ENCODE results near the gene ZMAT2. TPM values are rescaled to one million over a fixed set of nuclear protein-coding genes. Genes with fewer than 3 reads are reported as not detected.

The ZMAT2 gene
- total RNA-seq, 1 experiment from 2014 or later, result 75.9 TPM

GRCh38 chr5:140725799-140726471, 25.7 kb downstream of the ZMAT2 start:
- Mint-ChIP-seq H3K9me3 (ENCODE audit: low read depth, unreplicated experiment) (peaks cover 2% of the 10 kb centered on the region), H3K4me1 (ENCODE audit: low read depth, unreplicated experiment) (peaks cover 16% of the 10 kb centered on the region), H3K27ac (ENCODE audit: unreplicated experiment) (peak overlapping the region; percentile 99), H3K27me3 (ENCODE audit: unreplicated experiment) (no peaks in the 10 kb centered on the region), H3K36me3 (ENCODE audit: insufficient read depth, unreplicated experiment) (peaks cover 16% of the 10 kb centered on the region), H3K4me3 (ENCODE audit: low read depth, unreplicated experiment) (peak overlapping the region; percentile 68)
- intact Hi-C loops (cut with micrococcal nuclease; ENCODE audit: unreplicated experiment), result loop anchor here (1.0 to 10.0 kb wide), 2 partner anchors 151 to 315 kb away; no protein-coding TSS in a partner anchor
- CTCF ChIA-PET, result interaction anchor here (0.6 to 1.1 kb wide), 4 partner anchors 22 to 838 kb away, joined by 3 read pairs; partner anchors contain the start of genes IK, NDUFA2 and PCDHA1
- peak; percentile 89 for DNase-seq
- no TSS peak for BruUV-seq (replicated peaks)
- no peak for TF ChIP-seq CTCF (IDR thresholded peaks at IDR 0.05; ENCODE audit: unreplicated experiment)

GRCh38 chr5:140733098-140733497, 32.9 kb downstream of the ZMAT2 start:
- TF ChIP-seq CTCF (IDR thresholded peaks at IDR 0.05; ENCODE audit: unreplicated experiment), result no peak
- Mint-ChIP-seq H3K4me3 (ENCODE audit: low read depth, unreplicated experiment) (no peak overlapping the region), H3K9me3 (ENCODE audit: low read depth, unreplicated experiment) (peaks cover 3% of the 10 kb centered on the region), H3K27me3 (ENCODE audit: unreplicated experiment) (peaks cover 24% of the 10 kb centered on the region), H3K36me3 (ENCODE audit: insufficient read depth, unreplicated experiment) (no peaks in the 10 kb centered on the region), H3K27ac (ENCODE audit: unreplicated experiment) (no peak overlapping the region), H3K4me1 (ENCODE audit: low read depth, unreplicated experiment) (no peaks in the 10 kb centered on the region)
- BruUV-seq (replicated peaks), result no TSS peak
- DNase-seq, result no peak
- intact Hi-C loops (cut with micrococcal nuclease; ENCODE audit: unreplicated experiment), result no loop called here
- CTCF ChIA-PET, result interaction anchor here (0.6 kb wide), 1 partner anchor 475 kb away, joined by 3 read pairs; no protein-coding TSS in a partner anchor

GRCh38 chr5:140734354-140734753, 34.1 kb downstream of the ZMAT2 start:
- no peak for TF ChIP-seq CTCF (IDR thresholded peaks at IDR 0.05; ENCODE audit: unreplicated experiment)
- CTCF ChIA-PET, result no interaction called here
- H3K36me3 Mint-ChIP-seq (ENCODE audit: insufficient read depth, unreplicated experiment), result no peaks in the 10 kb centered on the region
- DNase-seq, result no peak
- intact Hi-C loops (cut with micrococcal nuclease; ENCODE audit: unreplicated experiment), result no loop called here
- H3K9me3 Mint-ChIP-seq (ENCODE audit: low read depth, unreplicated experiment), result peaks cover 3% of the 10 kb centered on the region
- H3K27ac Mint-ChIP-seq (ENCODE audit: unreplicated experiment), result no peak overlapping the region
- peaks cover 24% of the 10 kb centered on the region for H3K27me3 Mint-ChIP-seq (ENCODE audit: unreplicated experiment)
- BruUV-seq (replicated peaks), result no TSS peak
- no peaks in the 10 kb centered on the region for H3K4me1 Mint-ChIP-seq (ENCODE audit: low read depth, unreplicated experiment)
- no peak overlapping the region for H3K4me3 Mint-ChIP-seq (ENCODE audit: low read depth, unreplicated experiment)

GRCh38 chr5:140737486-140737885, 37.2 kb downstream of the ZMAT2 start:
- BruUV-seq (replicated peaks), result no TSS peak
- CTCF ChIA-PET, result no interaction called here

More at GRCh38 chr5:140737486-140737885, 37.2 kb downstream of the ZMAT2 start:
- no peak for DNase-seq
- H3K4me3 Mint-ChIP-seq (ENCODE audit: low read depth, unreplicated experiment), result no peak overlapping the region
- peaks cover 24% of the 10 kb centered on the region for H3K27me3 Mint-ChIP-seq (ENCODE audit: unreplicated experiment)
- no peak for TF ChIP-seq CTCF (IDR thresholded peaks at IDR 0.05; ENCODE audit: unreplicated experiment)
- H3K36me3 Mint-ChIP-seq (ENCODE audit: insufficient read depth, unreplicated experiment), result no peaks in the 10 kb centered on the region
- H3K27ac Mint-ChIP-seq (ENCODE audit: unreplicated experiment), result no peak overlapping the region
- intact Hi-C loops (cut with micrococcal nuclease; ENCODE audit: unreplicated experiment), result no loop called here
- peaks cover 7% of the 10 kb centered on the region for H3K9me3 Mint-ChIP-seq (ENCODE audit: low read depth, unreplicated experiment)
- no peaks in the 10 kb centered on the region for H3K4me1 Mint-ChIP-seq (ENCODE audit: low read depth, unreplicated experiment)

Data from Calu3 (cell line).